NCI-H2196 treated with DMSO at 0.1 percent for 48 hours (cell line): ENCODE results near the gene NDUFS7.
A peak's percentile ranks its signal among the peaks of the same experiment; 100 is the strongest.

Experiments
- DNase-seq: peaks from one replicate; lab custom pipeline; 2025; ENCODE audit not compliant: unreplicated experiment; lab: John Stamatoyannopoulos, UW

The NDUFS7 gene

GRCh38 chr19:1399745-1400144, 16.0 kb downstream of the NDUFS7 start:
- no peak for DNase-seq

DNA sequence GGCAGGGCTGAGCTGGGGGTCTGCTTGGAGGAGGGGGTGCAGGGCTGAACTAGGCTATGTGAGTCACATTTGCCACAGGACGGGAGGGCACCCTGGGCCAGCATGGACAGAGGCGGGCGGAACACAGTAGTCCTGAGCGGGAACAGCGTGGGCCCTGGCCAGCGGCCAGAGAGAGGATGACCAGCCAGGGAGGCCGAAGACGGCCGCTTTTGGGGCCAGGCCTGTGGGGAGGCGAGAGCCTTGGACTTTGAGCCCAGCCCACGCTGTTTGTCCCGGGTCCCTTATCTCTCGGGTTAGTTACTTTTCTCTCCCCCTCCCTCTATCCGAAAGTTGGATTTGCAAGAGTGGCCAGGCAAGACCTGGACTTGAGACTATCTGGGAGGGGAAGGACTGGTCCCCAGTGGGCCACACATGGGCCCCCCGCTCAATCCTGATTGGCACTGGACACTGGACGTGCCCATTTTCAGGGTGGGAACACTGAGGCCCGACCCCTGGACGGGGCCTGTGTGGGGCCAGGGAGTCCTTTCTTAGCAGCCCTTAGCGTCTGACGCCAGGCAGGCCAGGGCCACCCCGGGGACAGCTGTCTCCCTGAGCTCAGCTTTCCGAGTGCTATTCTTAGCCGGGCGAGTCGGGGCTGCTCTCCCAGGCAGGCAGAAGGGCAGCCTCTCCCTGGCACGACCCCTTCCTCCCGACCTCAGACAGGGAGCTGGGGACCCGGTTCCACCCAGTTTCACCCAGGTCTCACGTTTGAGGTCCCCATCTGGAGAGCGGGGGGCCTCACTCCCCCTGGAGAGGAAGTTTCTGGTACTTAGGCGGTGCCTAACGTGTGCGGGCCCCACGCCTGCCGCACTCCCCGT, 16.8 kb downstream of the NDUFS7 start:
- no peak for DNase-seq

DNA sequence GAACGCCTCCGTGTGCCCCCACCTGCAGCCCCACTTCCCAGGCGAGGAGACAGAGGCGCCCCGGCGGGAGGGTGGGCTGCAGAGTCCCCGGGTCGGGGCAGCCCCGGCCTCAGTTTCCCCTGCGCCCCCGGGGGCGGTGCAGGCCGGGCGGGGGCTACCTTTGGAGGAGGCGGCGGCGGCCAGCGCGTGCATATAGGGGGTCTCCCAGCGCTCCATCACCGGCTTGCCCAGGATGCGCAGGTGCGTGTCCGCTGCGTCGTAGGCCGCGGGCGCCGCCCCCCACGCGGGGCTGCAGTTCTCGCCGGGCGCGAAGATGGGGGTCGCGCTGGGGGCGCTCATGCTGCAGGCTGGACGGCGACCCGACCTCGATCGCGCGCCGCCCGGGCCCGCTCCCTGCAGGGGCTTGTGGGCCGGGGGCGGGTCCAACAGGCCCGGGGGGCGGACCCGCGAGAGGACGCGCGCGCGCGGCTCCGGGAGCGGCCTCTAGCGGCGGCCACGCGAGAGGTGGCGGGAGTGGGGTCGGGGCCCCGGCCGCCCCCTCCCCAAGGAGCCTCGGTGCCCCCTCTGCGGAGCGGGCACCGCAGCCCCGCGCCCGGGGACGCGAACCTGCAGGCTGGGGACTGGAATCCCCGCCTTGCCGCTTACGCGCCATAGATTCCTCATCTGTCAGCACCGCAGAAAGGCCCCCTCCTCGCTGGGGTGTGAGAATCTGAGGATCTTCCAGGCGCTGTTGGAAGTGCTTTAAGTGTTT, 17.6 kb downstream of the NDUFS7 start, which contains the start of gene GAMT:
TSS of gene GAMT (minus strand) at position 405 of the 751 bp plus-strand sequence. CDS start at position 339, 66 bp downstream.
- DNase-seq, result no peak

- DNase-seq, result no peak
Observed at GRCh38 chr19:1401889-1402217, 18.1 kb downstream of the NDUFS7 start.

DNA sequence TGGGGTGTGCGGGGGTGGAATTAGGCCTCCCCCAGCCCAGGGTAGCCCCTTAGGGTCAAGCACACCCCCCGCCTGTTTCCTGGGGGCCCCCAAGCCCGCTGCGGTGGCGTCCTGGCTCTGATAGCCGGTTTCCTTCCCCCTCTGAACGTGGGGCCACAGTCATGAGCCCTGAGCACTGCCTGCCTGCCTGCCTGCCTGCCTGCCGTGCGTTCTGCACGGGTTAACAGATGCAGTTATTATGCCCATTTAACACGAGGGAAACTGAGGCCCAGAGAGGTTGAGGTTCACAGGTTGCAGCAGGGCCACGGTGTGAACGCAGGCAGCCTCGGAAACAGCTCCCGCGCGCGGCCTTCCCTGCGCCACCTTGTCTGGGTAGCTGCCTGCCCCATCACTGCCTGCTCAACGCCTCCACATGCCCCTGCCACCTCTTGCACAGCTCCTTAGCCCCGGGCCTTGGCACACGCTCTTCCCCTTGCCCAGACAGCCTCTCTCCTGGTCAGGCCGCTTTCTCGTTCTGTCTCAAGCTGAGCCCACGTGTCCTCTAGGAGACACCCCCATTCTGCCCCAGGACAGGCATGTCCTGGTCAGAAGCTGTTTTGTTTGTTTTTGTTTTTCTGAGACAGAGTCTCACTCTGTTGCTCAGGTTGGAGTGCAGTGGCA, 18.8 kb downstream of the NDUFS7 start:
- DNase-seq, result no peak

- DNase-seq, result peak; percentile 90
Observed at GRCh38 chr19:1406774-1407527, 23.2 kb downstream of the NDUFS7 start.

GRCh38 chr19:1407528-1408299, 24.0 kb downstream of the NDUFS7 start, which contains the start of gene DAZAP1:
Gene DAZAP1, plus strand, starts transcription at chr19:1407586. Its CDS starts 188 bp downstream, at chr19:1407774.
- no peak for DNase-seq

- no peak for DNase-seq
Observed at GRCh38 chr19:1408300-1409203, 24.8 kb downstream of the NDUFS7 start.

GRCh38 chr19:1409204-1410005, 25.7 kb downstream of the NDUFS7 start:
- DNase-seq, result no peak

DNA sequence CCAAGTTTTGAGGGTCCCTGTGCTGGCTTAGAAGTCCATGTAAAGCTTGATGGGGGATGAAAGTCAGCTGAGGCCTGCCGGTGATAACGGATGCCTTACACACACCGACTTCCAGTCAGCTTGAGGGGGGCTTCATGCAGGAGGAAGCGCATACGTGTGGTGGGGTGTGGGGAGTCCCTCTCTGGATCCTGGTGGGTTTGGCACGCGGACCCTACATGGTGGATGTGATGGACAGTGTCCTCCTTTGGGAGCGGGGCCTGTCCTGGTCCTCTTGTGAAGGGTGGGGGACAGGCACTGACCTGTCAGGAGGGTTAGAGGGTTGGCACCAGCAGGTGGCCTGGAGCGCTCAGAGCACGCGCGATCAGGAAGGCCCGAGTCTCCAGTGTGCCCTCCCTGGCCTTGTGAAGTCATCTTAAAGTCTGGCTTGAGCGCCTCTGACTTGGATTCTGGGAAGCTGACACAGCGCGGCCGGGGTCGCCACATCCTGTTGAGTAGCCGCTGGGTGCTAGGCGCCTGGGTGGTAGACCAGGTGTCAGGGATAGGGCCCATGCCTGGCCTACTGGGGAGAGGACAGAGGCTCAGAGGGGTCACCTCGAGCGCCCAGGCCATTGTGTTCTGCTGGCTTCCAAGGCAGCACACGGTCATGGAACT, 26.6 kb downstream of the NDUFS7 start:
- no peak for DNase-seq

DNA sequence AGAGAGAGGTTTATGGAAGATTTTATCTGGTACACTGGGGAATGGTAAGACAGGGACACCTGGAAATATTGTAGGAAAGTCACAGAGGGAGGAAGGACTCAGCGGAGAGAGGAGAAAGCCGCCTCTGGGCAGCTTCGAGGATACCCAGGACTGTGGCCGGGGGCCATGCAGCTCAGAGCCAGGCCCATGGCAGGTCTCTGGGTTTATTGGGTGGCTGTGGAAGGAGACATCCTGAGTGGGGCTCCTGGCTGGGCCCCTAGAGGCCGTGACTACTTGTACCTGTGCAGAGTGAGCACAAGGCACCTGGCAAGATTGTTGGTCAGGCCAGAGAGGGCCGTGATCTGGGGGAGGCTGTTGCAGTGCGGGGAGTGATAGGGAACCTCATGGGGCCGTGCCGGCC, 27.1 kb downstream of the NDUFS7 start:
- no peak for DNase-seq

DNA sequence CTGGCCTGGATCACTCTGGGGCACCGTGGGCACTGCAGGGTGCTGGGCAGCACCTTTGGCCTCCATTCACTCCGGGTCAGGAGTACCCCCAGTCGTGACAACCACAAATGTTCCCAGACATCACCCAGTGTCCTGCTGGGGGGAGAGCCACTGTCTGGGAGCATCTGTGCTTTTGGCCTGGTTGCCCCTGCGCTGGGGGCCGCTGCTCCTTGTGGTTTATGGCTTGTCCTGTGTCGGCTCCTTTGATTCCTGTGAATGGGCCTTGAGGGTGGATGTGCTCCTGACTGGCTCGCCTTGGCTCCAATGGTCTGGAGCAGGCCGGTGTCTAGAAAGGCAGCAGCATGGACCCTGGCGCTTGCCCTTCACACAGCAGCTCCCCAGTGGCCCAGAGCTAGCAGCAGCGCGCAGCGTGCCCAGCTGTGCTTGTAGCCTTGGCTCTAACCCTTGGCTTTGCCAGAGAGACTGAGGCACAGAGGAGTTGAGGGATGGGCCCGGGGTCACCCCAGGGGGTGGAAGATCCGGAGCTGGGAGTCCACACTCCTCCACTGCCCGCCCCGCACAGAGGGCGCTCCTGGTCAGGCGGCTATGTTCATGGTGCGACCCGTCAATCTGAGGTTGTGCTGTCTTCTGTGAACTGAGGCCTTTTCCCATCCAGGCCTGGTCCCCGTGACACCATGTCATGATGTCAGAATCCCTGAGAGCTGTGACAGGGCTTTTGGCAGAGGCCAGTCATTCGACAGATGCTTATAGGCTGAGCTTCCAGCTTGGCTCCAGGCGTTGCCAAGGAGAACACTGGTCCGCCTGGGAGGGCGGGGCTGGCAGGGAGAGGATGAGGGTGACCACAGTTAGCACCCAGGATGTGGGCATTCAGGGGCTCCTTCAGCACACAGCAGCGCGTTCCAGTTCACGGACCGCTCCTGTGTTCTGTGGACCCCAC, 27.8 kb downstream of the NDUFS7 start:
- DNase-seq, result peak; percentile 7

- no peak for DNase-seq
Observed at GRCh38 chr19:1412323-1412923, 28.7 kb downstream of the NDUFS7 start.

DNA sequence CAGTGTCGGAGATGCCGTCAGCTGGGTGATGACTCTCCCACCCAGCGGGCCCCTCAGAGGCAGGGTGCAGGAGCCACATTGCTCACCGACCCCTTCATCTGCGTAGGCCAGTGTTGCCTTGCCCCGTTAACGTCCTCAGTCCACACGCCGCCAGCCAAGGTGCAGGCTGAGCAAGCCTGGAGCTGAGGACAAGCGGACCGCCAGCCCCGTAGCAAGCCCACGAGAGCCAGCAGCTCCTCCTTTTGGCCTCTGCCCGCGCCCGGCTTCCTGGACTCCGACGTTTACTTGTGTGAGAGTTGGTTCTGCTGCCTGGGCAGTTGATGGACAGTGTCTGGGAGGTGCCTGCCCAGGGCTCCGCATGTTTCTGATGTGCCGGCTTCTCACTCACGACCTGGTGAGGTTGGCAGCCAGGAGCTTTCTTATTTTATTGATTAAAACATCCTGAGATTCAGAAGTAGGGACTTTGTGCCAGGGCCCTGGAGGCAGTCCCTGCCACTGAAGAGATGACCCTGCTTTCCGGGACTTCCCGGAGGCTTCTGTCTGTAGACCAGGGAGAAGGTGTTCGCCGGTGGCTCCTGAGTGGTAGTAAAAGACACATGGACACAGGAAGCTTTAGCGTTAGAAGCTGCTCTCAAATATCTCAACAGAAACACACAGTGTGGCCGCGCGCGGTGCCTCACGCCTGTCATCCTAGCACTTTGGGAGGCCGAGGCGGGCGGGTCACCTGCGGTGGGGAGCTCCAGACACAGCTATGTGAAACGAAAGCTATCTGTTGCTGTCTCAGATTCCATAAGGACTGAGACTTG, 29.5 kb downstream of the NDUFS7 start:
- no peak for DNase-seq

- no peak for DNase-seq
Observed at GRCh38 chr19:1416014-1416841, 32.5 kb downstream of the NDUFS7 start.
